ENCODE results near the gene AFAP1L2.

AFAP1L2 gene

GRCh38 chr10:114391599-114391998 is 12.7 kb downstream of the AFAP1L2 start:
- H3K4me3 ChIP-seq (ENCODE audit: insufficient read depth, low read depth, low read length, poor library complexity, severe bottlenecking) = no peak overlapping the region
- no peaks in the 10 kb centered on the region for H3K9me3 ChIP-seq (ENCODE audit: control insufficient read depth, low read length)
- no peaks in the 10 kb centered on the region for H3K36me3 ChIP-seq (ENCODE audit: control insufficient read depth, insufficient read depth, low read length)
- no peak overlapping the region for H3K27ac ChIP-seq (ENCODE audit: insufficient read depth, low read length, poor library complexity, severe bottlenecking)
- H3K27me3 ChIP-seq (replicated peaks; ENCODE audit: control insufficient read depth, insufficient read depth, low read length, poor library complexity, severe bottlenecking) = peaks cover 3% of the 10 kb centered on the region
- H3K4me1 ChIP-seq (ENCODE audit: control insufficient read depth, insufficient read depth, low read length, poor library complexity, severe bottlenecking) = no peaks in the 10 kb centered on the region
- no peak for DNase-seq

- H3K27ac ChIP-seq (ENCODE audit: insufficient read depth, low read length, poor library complexity, severe bottlenecking) = no peak overlapping the region
Observed at GRCh38 chr10:114389426-114389825, 14.9 kb downstream of the AFAP1L2 start.

GRCh38 chr10:114388275-114388674 is 16.0 kb downstream of the AFAP1L2 start:
- Histone ChIP-seq H3K36me3 (ENCODE audit: control insufficient read depth, insufficient read depth, low read length) (no peaks in the 10 kb centered on the region), H3K9me3 (ENCODE audit: control insufficient read depth, low read length) (no peaks in the 10 kb centered on the region), H3K4me3 (ENCODE audit: insufficient read depth, low read depth, low read length, poor library complexity, severe bottlenecking) (no peak overlapping the region), H3K27me3 (replicated peaks; ENCODE audit: control insufficient read depth, insufficient read depth, low read length, poor library complexity, severe bottlenecking) (no peaks in the 10 kb centered on the region), H3K27ac (ENCODE audit: insufficient read depth, low read length, poor library complexity, severe bottlenecking) (no peak overlapping the region), H3K4me1 (ENCODE audit: control insufficient read depth, insufficient read depth, low read length, poor library complexity, severe bottlenecking) (no peaks in the 10 kb centered on the region)
- DNase-seq = no peak

More at GRCh38 chr10:114389426-114389825, 14.9 kb downstream of the AFAP1L2 start:
- Histone ChIP-seq H3K36me3 (ENCODE audit: control insufficient read depth, insufficient read depth, low read length) (no peaks in the 10 kb centered on the region), H3K27me3 (replicated peaks; ENCODE audit: control insufficient read depth, insufficient read depth, low read length, poor library complexity, severe bottlenecking) (no peaks in the 10 kb centered on the region), H3K9me3 (ENCODE audit: control insufficient read depth, low read length) (no peaks in the 10 kb centered on the region), H3K4me1 (ENCODE audit: control insufficient read depth, insufficient read depth, low read length, poor library complexity, severe bottlenecking) (no peaks in the 10 kb centered on the region), H3K4me3 (ENCODE audit: insufficient read depth, low read depth, low read length, poor library complexity, severe bottlenecking) (no peak overlapping the region)
- DNase-seq = no peak

- Histone ChIP-seq H3K4me1 (ENCODE audit: control insufficient read depth, insufficient read depth, low read length, poor library complexity, severe bottlenecking) (no peaks in the 10 kb centered on the region), H3K4me3 (ENCODE audit: insufficient read depth, low read depth, low read length, poor library complexity, severe bottlenecking) (no peak overlapping the region), H3K9me3 (ENCODE audit: control insufficient read depth, low read length) (no peaks in the 10 kb centered on the region), H3K36me3 (ENCODE audit: control insufficient read depth, insufficient read depth, low read length) (no peaks in the 10 kb centered on the region), H3K27me3 (replicated peaks; ENCODE audit: control insufficient read depth, insufficient read depth, low read length, poor library complexity, severe bottlenecking) (no peaks in the 10 kb centered on the region), H3K27ac (ENCODE audit: insufficient read depth, low read length, poor library complexity, severe bottlenecking) (no peak overlapping the region)
- DNase-seq = no peak
Observed at GRCh38 chr10:114387784-114388183, 16.5 kb downstream of the AFAP1L2 start.

- Histone ChIP-seq H3K4me3 (ENCODE audit: insufficient read depth, low read depth, low read length, poor library complexity, severe bottlenecking) (no peak overlapping the region), H3K36me3 (ENCODE audit: control insufficient read depth, insufficient read depth, low read length) (no peaks in the 10 kb centered on the region), H3K9me3 (ENCODE audit: control insufficient read depth, low read length) (no peaks in the 10 kb centered on the region), H3K27ac (ENCODE audit: insufficient read depth, low read length, poor library complexity, severe bottlenecking) (no peak overlapping the region), H3K27me3 (replicated peaks; ENCODE audit: control insufficient read depth, insufficient read depth, low read length, poor library complexity, severe bottlenecking) (no peaks in the 10 kb centered on the region), H3K4me1 (ENCODE audit: control insufficient read depth, insufficient read depth, low read length, poor library complexity, severe bottlenecking) (no peaks in the 10 kb centered on the region)
- DNase-seq = no peak
Observed at GRCh38 chr10:114386452-114386851, 17.9 kb downstream of the AFAP1L2 start.

GRCh38 chr10:114385557-114385956 is 18.7 kb downstream of the AFAP1L2 start:
- H3K4me3 ChIP-seq (ENCODE audit: insufficient read depth, low read depth, low read length, poor library complexity, severe bottlenecking) = no peak overlapping the region
- H3K9me3 ChIP-seq (ENCODE audit: control insufficient read depth, low read length) = no peaks in the 10 kb centered on the region
- no peaks in the 10 kb centered on the region for H3K4me1 ChIP-seq (ENCODE audit: control insufficient read depth, insufficient read depth, low read length, poor library complexity, severe bottlenecking)
- no peaks in the 10 kb centered on the region for H3K36me3 ChIP-seq (ENCODE audit: control insufficient read depth, insufficient read depth, low read length)
- no peaks in the 10 kb centered on the region for H3K27me3 ChIP-seq (replicated peaks; ENCODE audit: control insufficient read depth, insufficient read depth, low read length, poor library complexity, severe bottlenecking)
- no peak overlapping the region for H3K27ac ChIP-seq (ENCODE audit: insufficient read depth, low read length, poor library complexity, severe bottlenecking)
- DNase-seq = no peak

GRCh38 chr10:114384601-114385000 is 19.7 kb downstream of the AFAP1L2 start:
- DNase-seq = no peak
- H3K27ac ChIP-seq (ENCODE audit: insufficient read depth, low read length, poor library complexity, severe bottlenecking) = no peak overlapping the region

GRCh38 chr10:114384181-114384580 is 20.1 kb downstream of the AFAP1L2 start:
- no peak for DNase-seq
- Histone ChIP-seq H3K27me3 (replicated peaks; ENCODE audit: control insufficient read depth, insufficient read depth, low read length, poor library complexity, severe bottlenecking) (no peaks in the 10 kb centered on the region), H3K4me3 (ENCODE audit: insufficient read depth, low read depth, low read length, poor library complexity, severe bottlenecking) (no peak overlapping the region), H3K36me3 (ENCODE audit: control insufficient read depth, insufficient read depth, low read length) (no peaks in the 10 kb centered on the region), H3K4me1 (ENCODE audit: control insufficient read depth, insufficient read depth, low read length, poor library complexity, severe bottlenecking) (no peaks in the 10 kb centered on the region), H3K27ac (ENCODE audit: insufficient read depth, low read length, poor library complexity, severe bottlenecking) (no peak overlapping the region), H3K9me3 (ENCODE audit: control insufficient read depth, low read length) (no peaks in the 10 kb centered on the region)

More at GRCh38 chr10:114384601-114385000, 19.7 kb downstream of the AFAP1L2 start:
- H3K27me3 ChIP-seq (replicated peaks; ENCODE audit: control insufficient read depth, insufficient read depth, low read length, poor library complexity, severe bottlenecking) = no peaks in the 10 kb centered on the region
- no peaks in the 10 kb centered on the region for H3K36me3 ChIP-seq (ENCODE audit: control insufficient read depth, insufficient read depth, low read length)
- no peaks in the 10 kb centered on the region for H3K9me3 ChIP-seq (ENCODE audit: control insufficient read depth, low read length)
- H3K4me3 ChIP-seq (ENCODE audit: insufficient read depth, low read depth, low read length, poor library complexity, severe bottlenecking) = no peak overlapping the region
- H3K4me1 ChIP-seq (ENCODE audit: control insufficient read depth, insufficient read depth, low read length, poor library complexity, severe bottlenecking) = no peaks in the 10 kb centered on the region

- Histone ChIP-seq H3K27ac (ENCODE audit: insufficient read depth, low read length, poor library complexity, severe bottlenecking) (no peak overlapping the region), H3K4me3 (ENCODE audit: insufficient read depth, low read depth, low read length, poor library complexity, severe bottlenecking) (no peak overlapping the region), H3K27me3 (replicated peaks; ENCODE audit: control insufficient read depth, insufficient read depth, low read length, poor library complexity, severe bottlenecking) (no peaks in the 10 kb centered on the region), H3K9me3 (ENCODE audit: control insufficient read depth, low read length) (no peaks in the 10 kb centered on the region), H3K36me3 (ENCODE audit: control insufficient read depth, insufficient read depth, low read length) (no peaks in the 10 kb centered on the region), H3K4me1 (ENCODE audit: control insufficient read depth, insufficient read depth, low read length, poor library complexity, severe bottlenecking) (no peaks in the 10 kb centered on the region)
- DNase-seq = no peak
Observed at GRCh38 chr10:114380797-114381196, 23.5 kb downstream of the AFAP1L2 start.

- no peaks in the 10 kb centered on the region for H3K9me3 ChIP-seq (ENCODE audit: control insufficient read depth, low read length)
- H3K4me1 ChIP-seq (ENCODE audit: control insufficient read depth, insufficient read depth, low read length, poor library complexity, severe bottlenecking) = no peaks in the 10 kb centered on the region
- H3K27ac ChIP-seq (ENCODE audit: insufficient read depth, low read length, poor library complexity, severe bottlenecking) = no peak overlapping the region
- H3K27me3 ChIP-seq (replicated peaks; ENCODE audit: control insufficient read depth, insufficient read depth, low read length, poor library complexity, severe bottlenecking) = no peaks in the 10 kb centered on the region
- no peak overlapping the region for H3K4me3 ChIP-seq (ENCODE audit: insufficient read depth, low read depth, low read length, poor library complexity, severe bottlenecking)
- H3K36me3 ChIP-seq (ENCODE audit: control insufficient read depth, insufficient read depth, low read length) = no peaks in the 10 kb centered on the region
- DNase-seq = no peak
Observed at GRCh38 chr10:114380060-114380459, 24.2 kb downstream of the AFAP1L2 start.

GRCh38 chr10:114379631-114380041 is 24.7 kb downstream of the AFAP1L2 start:
- Histone ChIP-seq H3K27ac (ENCODE audit: insufficient read depth, low read length, poor library complexity, severe bottlenecking) (no peak overlapping the region), H3K4me3 (ENCODE audit: insufficient read depth, low read depth, low read length, poor library complexity, severe bottlenecking) (no peak overlapping the region), H3K9me3 (ENCODE audit: control insufficient read depth, low read length) (no peaks in the 10 kb centered on the region), H3K27me3 (replicated peaks; ENCODE audit: control insufficient read depth, insufficient read depth, low read length, poor library complexity, severe bottlenecking) (no peaks in the 10 kb centered on the region), H3K4me1 (ENCODE audit: control insufficient read depth, insufficient read depth, low read length, poor library complexity, severe bottlenecking) (no peaks in the 10 kb centered on the region), H3K36me3 (ENCODE audit: control insufficient read depth, insufficient read depth, low read length) (no peaks in the 10 kb centered on the region)
- no peak for DNase-seq
